GM19324 (cell line): ENCODE measurements around the gene GSTCD.

Experiments used
- ATAC-seq: cut with Tn5 transposase; IDR thresholded peaks from one replicate; pipeline ENCODE4 v1.9.1; 2021; ENCODE audit warnings: mild to moderate bottlenecking, moderate library complexity; ENCODE audit not compliant: unreplicated experiment, low FRiP score

The GSTCD gene

DNA sequence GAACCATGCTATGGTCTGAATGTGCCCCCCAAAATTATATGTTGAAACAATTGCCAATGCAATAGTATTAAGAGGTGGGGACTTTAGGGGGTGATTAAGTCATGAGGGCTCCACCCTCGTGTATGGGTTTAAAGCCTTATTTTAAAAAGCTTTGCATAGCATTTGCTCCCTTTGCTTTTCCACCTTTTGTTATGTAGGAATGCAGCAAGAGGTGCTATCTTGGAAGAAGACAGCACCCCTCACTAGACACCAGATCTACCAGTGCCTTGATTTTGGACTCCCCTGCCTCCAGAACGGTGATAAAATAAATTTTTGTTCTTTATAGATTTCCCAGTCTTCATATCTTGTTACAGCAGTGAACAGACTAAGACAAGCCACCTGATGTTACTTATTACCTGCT, 163.4 kb downstream of the GSTCD start:
- ATAC-seq = no peak

DNA sequence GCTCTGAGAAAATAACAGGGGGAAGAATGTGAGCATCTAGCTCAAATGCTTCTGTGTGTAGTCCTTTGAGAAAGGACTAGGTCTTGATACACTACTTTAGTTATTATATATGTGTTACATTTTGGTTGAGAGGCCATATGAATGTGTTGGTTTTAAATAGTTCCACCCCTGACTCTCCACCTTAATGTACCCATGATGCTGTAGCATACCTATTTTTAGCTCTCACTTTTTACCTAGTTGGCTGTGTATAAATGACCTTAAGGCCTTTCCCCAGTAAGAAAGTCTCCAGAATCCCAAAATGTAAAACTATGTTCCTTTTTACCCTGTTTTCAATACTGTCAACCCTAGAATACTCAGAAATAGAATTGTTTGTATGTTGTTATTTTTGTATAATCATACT, 166.6 kb downstream of the GSTCD start:
- no peak for ATAC-seq

DNA sequence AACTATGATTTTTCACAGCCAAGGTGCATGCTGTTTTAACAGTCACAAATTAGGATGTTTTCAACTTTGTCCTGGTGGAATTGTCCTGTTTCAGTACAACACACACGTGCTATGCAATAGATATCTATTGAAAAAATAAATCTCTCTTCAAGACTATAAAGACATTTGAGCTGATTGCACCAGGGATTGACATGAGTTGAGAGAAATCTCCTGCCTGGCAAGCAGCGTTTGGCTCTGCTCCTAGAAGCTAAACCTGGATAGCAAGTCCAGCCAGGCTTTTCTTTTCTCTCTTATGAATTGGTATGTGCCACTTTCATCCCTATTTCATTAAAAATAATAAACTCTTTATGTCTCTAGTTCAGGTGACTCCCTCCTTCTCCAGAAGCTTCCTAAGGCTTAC, 170.1 kb downstream of the GSTCD start:
- no peak for ATAC-seq

DNA sequence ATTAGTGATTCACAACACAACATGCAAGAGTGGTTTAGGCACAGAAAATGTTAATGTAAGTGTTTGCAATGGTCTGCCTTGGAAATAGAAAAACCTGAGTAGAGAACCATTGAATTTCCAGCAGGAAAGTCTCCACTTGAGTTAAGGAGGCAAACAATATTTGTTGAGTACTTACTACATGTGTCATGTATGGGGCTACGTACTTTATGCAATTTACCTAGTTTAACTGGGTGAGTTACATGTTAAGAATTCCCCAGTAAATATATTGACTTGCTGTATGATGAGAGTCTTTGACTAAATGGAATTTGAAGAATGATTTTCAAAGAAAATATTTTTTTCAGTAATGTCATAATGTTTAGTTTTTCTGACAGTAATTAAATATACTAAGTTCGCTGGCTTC, 178.9 kb downstream of the GSTCD start:
- ATAC-seq = no peak

DNA sequence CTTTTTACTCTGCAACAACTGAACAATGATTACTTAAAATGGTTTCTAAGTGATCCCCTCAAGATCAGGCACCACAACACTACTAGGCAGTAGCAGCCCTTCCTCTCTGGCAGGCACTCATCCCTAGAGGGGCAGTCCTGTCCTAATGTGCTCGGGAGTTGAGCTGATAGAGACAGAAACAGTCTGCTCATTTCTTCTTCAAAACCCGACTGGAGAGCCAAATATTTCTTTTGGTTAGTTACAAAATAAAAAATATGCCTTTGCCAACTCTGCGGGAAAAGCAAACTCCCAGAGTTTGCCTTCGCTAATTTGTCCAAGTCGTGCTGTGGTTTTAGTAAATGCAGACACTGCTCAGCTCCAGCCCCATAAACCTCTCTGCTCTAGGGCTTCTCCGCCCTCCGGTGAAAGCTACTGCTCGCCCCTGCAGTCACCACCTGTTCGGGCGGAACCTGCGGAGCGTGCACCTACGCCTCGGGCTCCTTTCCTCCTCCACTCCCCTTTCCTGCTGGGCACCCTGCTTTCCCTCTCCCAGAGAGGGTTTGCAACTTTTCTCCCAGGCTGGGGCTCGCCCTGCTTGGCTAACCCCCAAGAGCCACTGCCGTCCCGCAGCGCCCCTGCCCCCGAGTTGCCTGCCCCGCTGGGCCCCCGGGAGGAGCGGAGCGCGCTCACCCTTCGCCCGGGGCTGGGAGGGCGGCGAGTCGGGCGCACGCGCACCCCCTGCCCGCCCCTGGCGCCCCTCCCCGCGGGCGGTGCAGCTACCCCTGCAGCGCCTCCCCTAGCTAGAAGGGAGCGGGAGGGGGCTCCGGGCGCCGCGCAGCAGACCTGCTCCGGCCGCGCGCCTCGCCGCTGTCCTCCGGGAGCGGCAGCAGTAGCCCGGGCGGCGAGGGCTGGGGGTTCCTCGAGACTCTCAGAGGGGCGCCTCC, 186.3 kb downstream of the GSTCD start, which contains the start of gene NPNT:
Gene NPNT, plus strand, starts transcription at position 812 of the 923 bp plus-strand sequence. CDS start 182 bp downstream, outside the sequence.
- no peak for ATAC-seq

DNA sequence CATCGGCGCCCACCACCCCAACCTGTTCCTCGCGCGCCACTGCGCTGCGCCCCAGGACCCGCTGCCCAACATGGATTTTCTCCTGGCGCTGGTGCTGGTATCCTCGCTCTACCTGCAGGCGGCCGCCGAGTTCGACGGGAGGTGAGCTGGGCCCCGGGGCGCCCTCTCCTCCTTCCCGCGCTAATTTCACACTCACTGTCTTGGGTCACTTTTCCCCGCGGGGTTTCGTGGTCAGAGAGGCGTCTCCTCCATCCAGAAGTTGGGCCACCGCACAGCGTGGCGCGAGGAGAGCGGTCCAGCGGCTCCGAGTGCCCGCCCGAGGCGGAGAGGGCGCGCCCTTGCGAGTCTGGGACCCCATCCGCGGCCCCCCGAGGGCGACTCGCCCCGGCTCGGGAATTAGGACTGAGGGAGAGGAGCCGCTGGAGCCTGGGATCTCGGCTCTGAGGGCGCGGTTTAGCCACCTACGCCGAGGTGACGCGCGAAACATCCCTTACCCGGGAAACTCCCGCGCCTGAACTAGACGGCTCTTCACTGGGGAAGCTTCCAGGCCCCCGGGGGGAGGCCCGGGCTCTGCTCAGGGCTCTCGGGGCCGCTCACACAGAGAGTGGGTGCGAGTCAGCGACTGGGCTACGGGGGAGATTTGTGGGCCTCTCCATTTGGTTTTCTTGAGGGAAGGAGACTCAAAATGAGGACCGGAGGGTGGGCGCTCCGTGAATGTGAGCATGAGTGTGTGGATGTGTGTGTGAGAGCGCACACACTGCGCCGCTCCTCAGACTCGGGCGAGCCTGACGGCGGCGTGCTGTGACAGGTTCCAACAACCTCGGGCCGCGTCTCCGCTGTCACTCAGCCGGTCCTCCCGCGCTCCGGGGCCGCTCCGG, 187.2 kb downstream of the GSTCD start:
- ATAC-seq = no peak

DNA sequence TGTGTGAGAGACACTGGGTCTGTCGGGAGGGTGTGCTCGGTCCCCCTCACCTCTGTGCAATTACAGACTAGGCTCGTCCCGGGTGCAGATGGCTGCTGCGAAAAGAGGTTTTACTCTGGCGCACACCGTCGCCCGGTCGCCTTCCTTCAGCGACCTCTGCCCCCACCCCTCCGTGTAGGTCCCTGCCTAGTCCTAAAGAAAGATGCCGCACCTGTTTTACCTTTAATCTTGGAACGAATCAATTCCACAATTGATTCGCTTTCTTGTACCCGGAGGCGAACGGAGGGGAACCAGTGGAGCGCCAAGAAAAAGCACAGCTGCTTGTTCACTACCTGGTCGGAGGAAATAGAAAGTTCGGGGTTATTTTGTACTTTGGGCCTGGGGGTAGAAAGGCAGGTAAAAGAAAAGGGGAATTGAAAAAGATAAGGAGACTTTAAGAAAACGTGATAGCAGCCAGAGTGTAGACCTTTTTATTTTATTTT, 187.9 kb downstream of the GSTCD start:
- ATAC-seq = no peak
